H1 (cell line): ENCODE data around the gene HDAC11. TPM values are rescaled to one million over a fixed set of nuclear protein-coding genes. Genes with fewer than 3 reads are reported as not detected.

Experiments used
- RNF2 ChIP-seq: fragments of 200-900, 300-1000 bp; sonication (generic); IDR thresholded peaks from 2 replicates; pipeline ENCODE4 v1.7.1; 2016; ENCODE audit warnings: borderline replicate concordance, low read depth, mild to moderate bottlenecking, antibody characterized with exemption, low read length; ENCODE audit not compliant: poor library complexity, severe bottlenecking; ENCODE audit errors: missing control alignments
- polyA plus RNA-seq, 7 experiments: library from polyadenylated mRNA; depleted of rRNA in 3 of 7; stranded (reverse) in 5 of 7; unstranded in 2 of 7; fragments of >200 nt in 5 of 7; fragments of 200-250 nt in 2 of 7; gene quantifications; 1 replicate in 5 of 7; 2 replicates in 1 of 7; 4 replicates in 1 of 7; pipeline versions ENCODE4 v1.2.1 to v1.2.3, GENCODE V29; 2011 to 2013; ENCODE audit warnings: missing spikeins in 2 of 7, mixed read lengths in 2 of 7
- total RNA-seq: library from RNA; stranded (reverse); fragmentation: NEBNext Ultra II Directional; extraction: Animal tissue kit (Norgen Biotek cat#: 25700); gene quantifications from 2 replicates; pipeline ENCODE4 v1.2.1, GENCODE V29; 2021

The HDAC11 gene
- total and polyA plus RNA-seq, 2 of the 8 experiments (the other 6 are each of a cell fraction or from before 2014, with no cell fraction given), result 6.8 to 7.4 TPM

- TF ChIP-seq RNF2, result no peak
These were observed 70.8 kb downstream of the HDAC11 start (continued) for GRCh38 chr3:13550791-13551360.
